Adipose tissue (tissue), 3 donors: Measurements from ENCODE around the gene SLIT1. TPM values are rescaled to one million over a fixed set of nuclear protein-coding genes. Genes with fewer than 3 reads are reported as not detected.

Experiments
- H3K27ac ChIP-seq: one replicate; pipeline ENCODE4 v1.5.1; 2013; ENCODE audit warnings: low read depth, low read length
- WGBS, 3 donors: extraction: QIAGEN DNeasy Blood & Tissue Kit; methylation state at CpG; one replicate each; pipeline ENCODE4 v1.1.7; 2013; 5-methylcytosine and 5-hydroxymethylcytosine counted together
- polyA plus RNA-seq, 3 donors: library from polyadenylated mRNA; stranded (reverse); fragments of 200-250 nt; gene quantifications; one replicate each; pipeline ENCODE4 v1.2.3, GENCODE V29; 2013
- donor health status: healthy with polysubstance abuse.
- donor health status: Bipolar disorder and iron deficiency.
- donor health status: healthy.

SLIT1 gene
- polyA plus RNA-seq, 3 donors, result 0.18 to 0.48 (median 0.34) TPM

DNA sequence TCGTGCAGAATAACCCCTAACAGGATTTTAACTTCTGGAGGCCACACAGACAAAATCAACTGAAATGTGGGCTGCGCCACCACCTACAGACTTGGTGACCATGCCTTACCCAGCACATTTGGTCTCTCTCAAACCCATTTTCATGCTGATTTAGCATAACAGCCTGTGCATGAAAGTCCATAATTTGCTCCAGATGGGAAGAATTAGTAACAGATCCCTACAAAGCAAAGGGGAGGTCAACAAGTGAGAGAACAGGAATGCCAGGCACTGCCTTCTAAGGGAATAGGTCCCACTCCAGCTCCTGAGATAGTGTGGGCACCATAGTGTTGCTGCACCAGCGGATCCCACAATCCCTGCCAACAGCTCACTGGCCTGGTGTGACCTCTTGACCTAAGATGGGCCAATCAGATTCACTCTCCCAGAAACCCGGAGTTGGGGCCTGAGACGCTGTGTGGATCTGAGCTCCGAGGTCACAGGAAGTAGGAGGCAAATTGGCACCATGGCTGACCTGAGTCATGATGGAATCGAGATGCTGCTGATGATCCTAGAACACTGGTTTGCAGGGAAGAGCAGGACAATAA lies 32.4 kb downstream of the SLIT1 start:
- no peak overlapping the region for H3K27ac ChIP-seq
- WGBS, 3 donors, result 87 to 90% (median 88%) methylated on average over 7 of the region's 7 CpGs

DNA sequence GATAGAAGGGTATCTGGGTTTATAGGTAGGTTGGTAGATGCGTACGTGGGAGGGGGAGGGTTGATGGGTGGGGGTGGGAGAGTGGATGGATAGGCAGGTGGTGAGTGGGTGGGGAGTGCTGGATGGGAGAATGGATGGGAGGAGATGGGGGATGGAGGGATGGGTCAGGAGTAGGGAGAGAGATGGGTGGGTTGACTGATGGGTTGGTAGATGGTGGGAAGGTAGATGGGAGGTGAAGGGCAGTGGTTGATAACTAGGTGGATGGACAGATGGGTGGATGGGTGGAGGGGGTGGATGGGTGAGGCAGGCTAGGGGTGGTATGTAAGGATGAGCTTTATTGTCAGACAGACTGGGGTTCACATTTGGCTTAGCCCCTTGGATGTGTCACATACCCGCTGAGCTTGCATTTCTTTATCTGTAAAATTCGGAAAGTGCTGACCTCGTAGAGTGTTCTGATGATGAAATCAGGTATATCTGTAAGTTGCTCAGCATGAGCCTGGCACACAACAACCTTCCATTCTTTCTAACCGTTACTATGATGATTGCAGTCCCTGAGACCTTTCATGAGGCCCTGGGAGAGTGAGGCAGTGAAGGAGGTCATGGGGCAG lies 34.3 kb downstream of the SLIT1 start:
- 79 to 86% (median 84%) methylated on average over 6 of the region's 6 CpGs for WGBS, 3 donors

DNA sequence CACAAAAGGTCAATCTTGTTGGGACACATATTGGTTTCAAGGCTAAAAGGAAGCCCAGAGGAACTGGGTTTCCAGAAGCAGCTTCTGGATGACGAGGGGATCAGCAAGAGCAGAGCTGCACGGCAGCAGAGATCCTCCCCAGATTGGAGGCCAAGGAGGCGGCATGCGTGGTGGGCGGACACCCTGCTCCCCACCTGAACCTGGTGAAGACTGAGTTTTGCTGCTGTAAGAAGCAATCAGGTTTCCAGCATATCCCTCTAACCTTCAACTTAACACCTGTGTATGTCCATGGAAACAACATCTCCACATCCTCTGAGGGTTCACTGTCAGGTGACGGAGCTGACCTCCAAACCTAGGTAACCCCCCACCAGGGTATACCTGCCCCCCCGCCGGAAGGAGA lies 35.1 kb downstream of the SLIT1 start:
- WGBS, 3 donors, result 69 to 77% (median 70%) methylated on average over 8 of the region's 8 CpGs
- H3K27ac ChIP-seq, result no peak overlapping the region

More for the DNA sequence above, 34.3 kb downstream of the SLIT1 start:
- H3K27ac ChIP-seq, result no peak overlapping the region

DNA sequence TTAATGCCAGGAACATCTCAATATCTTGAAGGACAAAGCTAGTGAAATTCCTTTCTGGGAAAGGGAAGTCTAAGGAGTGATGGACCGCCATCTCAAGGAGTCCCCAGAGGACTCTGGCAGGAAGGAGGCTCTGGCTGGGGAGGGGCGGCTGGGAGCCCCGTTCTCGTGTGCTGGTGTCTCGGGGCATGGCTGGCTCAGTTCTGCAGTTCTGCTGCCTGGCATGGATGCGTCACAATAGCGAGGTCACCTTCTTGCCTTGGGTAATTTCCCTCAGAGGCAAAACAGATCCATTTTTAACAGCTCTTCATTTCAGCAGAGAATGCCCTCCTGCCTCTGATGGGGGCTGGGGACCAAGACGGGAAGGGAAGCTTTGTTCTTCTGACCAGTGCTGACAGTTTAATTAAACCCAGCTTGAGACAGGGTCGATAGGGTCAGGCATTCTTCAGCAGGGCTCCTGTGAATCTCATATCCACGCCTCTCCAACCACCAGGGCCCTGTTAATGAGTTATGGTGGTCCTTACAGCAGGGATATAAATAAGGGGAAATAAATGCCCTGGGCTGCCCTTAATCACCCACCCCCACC lies 35.7 kb downstream of the SLIT1 start:
- H3K27ac ChIP-seq, result no peak overlapping the region
- WGBS, 3 donors, result 44 to 54% (median 53%) methylated on average over 10 of the region's 10 CpGs

DNA sequence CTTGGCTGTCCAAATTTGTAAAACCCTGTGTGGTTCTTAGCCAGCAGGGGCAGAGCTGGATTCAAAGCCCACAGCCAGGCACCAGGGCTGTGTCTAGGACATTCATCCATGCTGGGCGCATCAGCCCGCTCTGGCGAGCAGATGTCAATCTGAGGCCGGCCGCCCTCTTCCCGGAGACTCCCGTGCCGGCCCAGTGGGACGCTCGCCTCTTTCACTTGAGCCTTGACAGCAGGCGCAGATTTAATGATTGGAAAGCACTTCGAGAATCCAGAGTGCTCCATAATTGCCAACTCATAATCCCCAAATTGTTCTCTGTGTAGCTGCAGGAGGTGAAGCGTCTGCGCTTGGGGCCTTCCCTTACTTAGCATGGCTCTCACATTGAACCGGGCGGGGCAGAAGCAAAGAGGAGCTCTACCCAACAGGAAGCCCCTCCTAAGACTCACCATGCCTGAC lies 36.7 kb downstream of the SLIT1 start:
- 87 to 93% (median 89%) methylated on average over 16 of the region's 16 CpGs for WGBS, 3 donors

DNA sequence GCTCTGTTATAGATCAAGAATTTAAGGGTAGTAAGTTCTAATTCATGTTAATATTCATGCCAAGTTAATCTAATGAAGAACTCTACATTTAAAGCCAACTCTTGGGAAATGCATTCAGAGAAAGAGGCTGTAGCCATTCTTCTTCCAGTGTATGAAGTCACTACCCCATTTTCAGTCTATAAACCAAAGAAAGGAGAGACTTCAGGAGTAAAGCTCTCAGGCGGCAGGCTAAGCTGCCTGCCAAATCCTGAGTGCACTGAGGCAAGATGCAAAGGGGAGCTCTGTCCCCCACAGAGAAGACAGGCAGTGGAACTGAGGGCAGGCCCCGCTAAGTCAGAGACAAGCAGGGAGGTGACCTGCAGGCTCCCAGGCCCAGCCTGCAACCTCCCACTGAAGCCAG lies 41.5 kb downstream of the SLIT1 start:
- 71 to 84% (median 75%) methylated on average over 2 of the region's 2 CpGs for WGBS, 3 donors

More for the DNA sequence above, 36.7 kb downstream of the SLIT1 start:
- H3K27ac ChIP-seq, result no peak overlapping the region

DNA sequence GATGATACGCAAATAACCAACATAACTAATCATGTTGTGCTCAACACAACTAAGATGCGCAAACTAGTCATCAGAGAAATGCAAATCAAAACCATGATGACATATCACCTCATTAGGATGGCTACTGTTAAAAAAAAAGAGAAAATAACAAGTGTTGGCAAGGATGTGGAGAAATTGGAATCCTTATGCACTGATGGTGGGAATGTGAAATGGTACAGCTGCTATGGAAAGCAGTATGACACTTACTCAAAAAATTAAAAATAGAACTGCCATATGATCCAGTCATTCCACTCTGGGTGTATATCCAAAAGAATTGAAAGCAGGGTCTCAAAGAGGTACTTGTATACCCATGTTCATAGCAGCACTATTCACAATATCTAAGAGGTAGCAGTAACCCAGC lies 42.9 kb downstream of the SLIT1 start:
- 96 to 99% (median 97%) methylated on average over 2 of the region's 2 CpGs for WGBS, 3 donors
- no peak overlapping the region for H3K27ac ChIP-seq

More for the DNA sequence above, 41.5 kb downstream of the SLIT1 start:
- no peak overlapping the region for H3K27ac ChIP-seq

DNA sequence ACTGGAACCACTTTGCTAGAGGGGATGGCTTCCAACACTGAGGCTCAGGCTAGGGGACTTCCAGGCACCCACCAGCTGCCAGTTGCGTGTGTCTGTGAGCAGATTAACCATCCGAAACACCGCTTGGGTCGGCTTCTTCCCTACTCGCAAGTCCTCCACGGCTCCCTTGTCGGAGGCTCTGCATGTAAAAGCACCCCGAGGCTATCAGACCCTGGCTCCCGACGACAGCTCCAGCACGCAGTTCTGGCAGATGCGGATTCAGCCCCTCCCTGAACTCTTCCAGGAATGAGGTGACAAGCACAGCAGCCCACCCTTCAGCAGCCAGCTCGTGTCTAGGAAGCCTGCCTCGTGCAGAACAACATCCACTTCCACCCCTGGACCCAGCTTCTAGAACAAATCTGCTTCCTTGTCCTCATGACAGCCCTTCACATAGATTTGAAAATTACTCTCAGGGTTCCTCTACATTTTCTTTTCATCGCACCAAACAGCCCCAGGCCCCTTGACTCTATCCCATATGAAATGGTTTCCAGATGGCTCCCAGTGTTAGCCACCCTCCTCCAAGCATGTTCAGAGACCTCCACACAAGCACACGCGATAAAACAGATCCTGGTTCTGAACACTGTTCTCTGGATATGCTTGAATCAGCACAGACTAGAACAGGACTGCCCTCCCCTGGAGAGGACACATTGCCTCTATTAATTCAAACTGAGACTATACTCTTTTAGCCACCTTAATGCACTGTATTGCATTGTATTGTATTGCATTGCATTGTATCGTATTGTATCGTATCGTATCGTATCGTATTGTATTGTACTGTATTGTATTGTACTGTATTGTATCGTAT lies 44.6 kb downstream of the SLIT1 start:
- 57 to 64% (median 59%) methylated on average over 22 to 23 of the region's 23 CpGs for WGBS, 3 donors
- no peak overlapping the region for H3K27ac ChIP-seq

DNA sequence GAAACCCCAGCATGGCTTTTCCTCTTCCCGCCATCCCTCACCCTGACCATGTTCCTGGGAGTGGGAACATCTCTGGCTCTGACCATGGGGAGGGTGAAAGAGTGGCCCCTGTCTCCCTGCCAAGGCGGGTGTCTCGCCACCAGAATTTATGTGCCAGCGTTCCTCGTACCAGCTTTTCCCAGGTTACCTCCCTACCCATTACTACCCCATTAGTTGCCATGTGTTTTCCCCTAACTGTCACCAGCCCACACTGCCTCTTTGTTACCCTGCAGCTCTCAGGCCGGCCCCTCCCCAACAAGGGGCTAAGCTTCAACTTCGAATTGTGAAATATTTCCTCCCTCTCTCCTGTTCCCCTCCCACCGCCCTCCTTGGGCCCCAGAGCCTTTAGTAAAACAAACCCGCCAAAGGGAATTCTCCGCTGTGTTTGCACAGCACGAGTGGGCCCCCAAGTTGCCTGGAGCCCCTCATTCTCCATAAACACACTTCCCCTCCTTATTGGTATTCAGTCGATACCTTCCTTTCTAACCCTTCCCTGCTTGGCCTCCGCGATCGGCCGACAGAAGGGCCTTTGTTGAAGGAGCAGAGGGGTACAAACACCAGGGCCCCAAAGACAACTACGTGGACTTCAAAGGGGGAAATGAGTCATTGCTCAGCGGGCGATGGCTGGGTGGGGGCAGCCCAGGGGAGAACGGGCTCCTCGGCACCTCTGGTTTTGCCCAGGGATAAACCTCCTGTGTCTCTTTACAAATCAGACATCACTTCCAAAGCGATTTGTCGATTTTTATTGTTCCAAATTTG lies 45.5 kb downstream of the SLIT1 start:
- 37 to 40% (median 39%) methylated on average over 23 of the region's 23 CpGs for WGBS, 3 donors
- H3K27ac ChIP-seq, result no peak overlapping the region

DNA sequence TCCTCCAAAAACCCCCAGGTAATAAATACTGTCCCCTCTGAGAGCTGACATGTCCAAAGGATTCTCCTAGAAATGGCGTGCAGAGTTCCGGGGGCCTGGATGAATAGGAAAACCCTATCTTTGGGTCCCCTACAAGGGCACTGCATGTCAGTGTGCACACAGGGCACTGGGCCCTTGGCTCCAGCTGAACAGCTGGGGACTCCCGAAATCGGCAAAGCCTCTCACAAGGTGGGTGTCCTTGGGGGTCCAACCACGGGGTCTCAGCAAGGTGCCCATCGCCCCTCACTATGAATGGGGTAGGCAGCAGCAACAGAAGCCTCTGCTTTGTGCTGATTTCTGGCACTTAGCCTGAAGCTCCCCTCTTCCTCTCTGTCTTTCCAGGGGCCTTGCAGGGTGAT lies 46.1 kb downstream of the SLIT1 start:
- 75 to 89% (median 86%) methylated on average over 6 of the region's 6 CpGs for WGBS, 3 donors
- H3K27ac ChIP-seq, result no peak overlapping the region

DNA sequence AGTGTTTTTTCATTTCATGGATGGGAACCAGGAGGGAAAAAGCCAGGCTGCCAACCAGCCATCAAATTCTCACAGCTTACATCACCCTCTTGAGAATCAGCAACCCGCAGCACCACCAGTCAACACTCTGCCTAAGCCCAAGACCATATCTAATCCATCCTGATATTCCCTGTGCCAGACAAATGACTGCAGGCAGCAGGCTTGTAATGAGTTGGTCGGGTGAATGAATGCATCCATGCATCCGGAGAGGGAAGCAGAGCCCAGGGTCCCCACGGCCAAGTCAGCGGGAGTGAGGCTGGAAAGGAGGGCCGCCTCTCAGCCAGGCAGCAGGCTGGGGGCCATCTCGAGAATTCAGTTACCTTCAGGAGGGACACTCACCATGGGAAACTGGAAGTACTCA lies 46.9 kb downstream of the SLIT1 start:
- 78 to 81% (median 81%) methylated on average over 7 of the region's 7 CpGs for WGBS, 3 donors
- no peak overlapping the region for H3K27ac ChIP-seq

DNA sequence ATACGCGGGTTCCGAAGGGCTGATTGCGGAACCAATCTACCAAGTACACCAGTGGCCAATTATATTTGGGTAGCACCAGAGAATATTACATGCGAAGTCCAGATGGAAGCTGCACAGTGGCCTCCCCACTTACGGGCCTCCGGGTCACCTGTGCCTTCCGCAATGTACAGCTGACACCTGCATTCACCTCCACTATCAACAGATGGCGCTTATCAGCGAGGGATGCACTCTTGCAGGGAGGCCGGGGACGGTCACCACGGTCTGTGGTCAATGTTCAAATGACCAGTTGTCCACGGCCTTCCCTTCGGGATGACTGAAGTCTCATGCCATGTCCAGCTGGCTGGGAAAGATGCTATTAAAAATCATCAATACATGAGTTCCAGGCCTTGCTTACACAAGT lies 47.6 kb downstream of the SLIT1 start:
- H3K27ac ChIP-seq, result no peak overlapping the region
- WGBS, 3 donors, result 61 to 78% (median 78%) methylated on average over 15 of the region's 15 CpGs

DNA sequence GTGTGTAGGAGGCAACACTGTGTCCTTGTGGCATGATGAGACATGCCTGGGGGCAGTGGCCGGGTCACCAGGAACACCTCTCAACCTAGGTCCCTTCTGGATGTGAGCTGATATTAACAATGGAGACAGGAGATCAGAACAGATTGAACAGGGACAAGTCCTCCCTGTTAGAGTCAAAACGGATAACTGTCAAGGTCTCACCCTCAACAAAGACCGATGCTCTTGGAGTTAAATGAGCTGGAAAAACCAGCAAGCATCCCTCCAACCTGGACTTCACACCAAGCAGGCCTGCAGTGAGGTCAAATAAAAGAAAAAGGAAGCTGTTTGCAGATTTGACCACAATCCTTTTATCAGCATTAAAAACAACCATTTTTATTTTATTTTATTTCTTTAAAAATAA lies 49.0 kb downstream of the SLIT1 start:
- 73 to 93% (median 90%) methylated on average over 3 of the region's 3 CpGs for WGBS, 3 donors
- no peak overlapping the region for H3K27ac ChIP-seq

DNA sequence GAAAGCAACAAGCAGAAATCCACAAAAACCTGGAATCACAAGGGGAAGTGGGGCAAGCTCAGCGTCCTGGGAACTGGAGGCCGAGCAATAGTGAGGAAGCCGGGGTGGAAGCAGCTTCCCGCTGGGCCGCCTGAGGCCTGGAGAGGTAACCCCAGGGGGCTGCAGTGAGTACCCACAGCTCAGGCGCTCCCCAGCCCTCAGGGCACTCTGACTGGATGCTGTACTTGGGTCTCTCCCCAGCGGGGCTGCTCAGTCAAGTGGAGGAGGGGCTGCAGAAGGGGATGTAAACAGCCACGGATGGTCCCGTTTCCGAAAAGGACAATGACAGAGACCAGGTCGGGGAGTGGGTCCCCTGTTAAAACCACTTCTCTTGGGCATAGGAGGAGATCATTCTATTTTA lies 50.3 kb downstream of the SLIT1 start:
- H3K27ac ChIP-seq, result no peak overlapping the region
- WGBS, 3 donors, result 71 to 72% (median 71%) methylated on average over 11 of the region's 11 CpGs

DNA sequence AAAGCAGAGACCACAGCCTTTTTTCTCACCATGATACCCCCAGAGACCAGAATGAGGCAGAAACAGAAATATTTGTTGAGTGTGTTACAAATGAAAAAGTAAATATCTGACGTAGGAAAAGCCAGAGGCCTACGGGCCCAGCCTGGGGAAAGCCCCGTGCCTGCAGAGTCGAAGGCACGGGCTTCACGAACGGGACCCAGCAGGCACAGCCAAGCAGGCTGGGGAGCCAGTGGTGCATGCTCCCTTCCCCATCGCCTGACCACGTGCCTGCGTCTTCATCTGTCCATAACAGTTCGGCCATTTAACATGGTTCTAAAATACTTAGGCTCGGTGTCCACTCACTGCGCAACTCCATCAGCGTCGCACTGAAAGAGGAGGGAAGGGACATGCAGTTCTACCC lies 50.8 kb downstream of the SLIT1 start:
- WGBS, 3 donors, result 87 to 92% (median 89%) methylated on average over 15 of the region's 15 CpGs

DNA sequence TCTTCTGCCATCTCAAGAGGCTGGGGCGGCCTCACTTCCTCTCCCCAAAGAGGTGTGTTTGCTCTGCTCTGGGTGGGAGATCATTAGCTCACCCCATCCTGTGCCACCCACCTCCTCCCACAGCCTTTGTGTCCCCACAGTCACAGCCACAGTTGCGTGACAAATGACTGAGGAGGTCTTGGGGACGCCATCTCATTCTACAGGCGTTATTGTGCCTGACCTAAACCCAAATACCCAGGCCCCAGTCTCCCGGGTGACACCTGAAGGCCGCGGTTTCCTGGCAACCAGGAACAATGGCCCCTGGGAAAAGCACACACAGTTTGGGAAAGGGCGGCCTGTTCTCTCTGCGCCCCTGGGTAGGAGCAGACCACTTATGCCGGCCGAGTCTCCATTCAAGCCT lies 51.6 kb downstream of the SLIT1 start:
- 60 to 91% (median 85%) methylated on average over 11 of the region's 11 CpGs for WGBS, 3 donors

More for the DNA sequence above, 50.8 kb downstream of the SLIT1 start:
- H3K27ac ChIP-seq, result no peak overlapping the region

DNA sequence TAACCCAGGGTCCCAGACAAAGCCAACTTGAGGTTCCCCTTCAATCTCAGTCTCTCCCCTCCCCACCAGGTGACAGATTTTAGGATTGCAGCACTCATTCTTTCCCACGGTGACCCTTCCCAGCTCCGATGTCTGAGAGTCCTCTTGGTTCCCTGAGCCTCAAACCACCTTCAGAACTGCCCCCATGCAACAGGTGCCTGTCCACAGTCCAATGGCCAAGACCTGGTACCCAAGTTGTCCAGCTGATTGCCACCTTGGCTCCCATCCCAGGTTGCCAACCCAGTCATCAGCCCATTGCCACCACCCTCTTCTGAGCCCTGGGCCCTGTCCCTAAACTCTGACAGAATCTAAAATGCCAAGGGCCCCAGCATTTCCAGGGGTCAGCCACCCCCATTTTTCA lies 53.5 kb downstream of the SLIT1 start:
- no peak overlapping the region for H3K27ac ChIP-seq
- WGBS, 3 donors, result 91 to 97% (median 94%) methylated on average over 2 of the region's 2 CpGs

More for the DNA sequence above, 51.6 kb downstream of the SLIT1 start:
- H3K27ac ChIP-seq, result no peak overlapping the region

DNA sequence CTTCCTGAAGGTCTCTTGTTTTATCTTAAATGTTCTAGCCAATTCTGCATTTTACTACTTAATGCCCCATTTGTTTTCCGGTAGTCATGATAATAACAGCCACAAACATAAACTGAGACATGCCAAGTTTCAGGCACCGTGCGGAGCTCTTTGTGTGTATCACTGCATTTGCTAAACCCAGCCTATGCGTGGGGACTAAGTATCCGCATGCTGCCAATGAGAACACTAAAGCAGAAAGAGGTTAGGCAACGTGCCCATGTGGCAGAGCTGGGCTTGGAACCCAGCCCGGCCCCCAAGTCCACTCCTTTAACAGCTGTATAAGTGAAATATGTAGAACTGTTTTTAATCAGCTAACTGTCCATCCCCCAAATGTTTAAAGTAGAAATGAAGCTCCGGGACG lies 54.1 kb downstream of the SLIT1 start:
- 60 to 77% (median 69%) methylated on average over 9 of the region's 9 CpGs for WGBS, 3 donors

More for the DNA sequence above, 54.1 kb downstream of the SLIT1 start:
- no peak overlapping the region for H3K27ac ChIP-seq
